IMR-90 (cell line): ENCODE measurements around the gene ALK. TPM values are rescaled to one million over a fixed set of nuclear protein-coding genes. Genes with fewer than 3 reads are reported as not detected.

ENCODE experiments used
- ATAC-seq: fragments of 200-7000 bp; cut with Tn5 transposase; 2 replicates; pipeline ENCODE4 v1.9.1; 2020; ENCODE audit warnings: low read depth, mild to moderate bottlenecking, moderate library complexity
- BruUV-seq: library from RNA; stranded (reverse); fragments of 400-500 nt; replicated peaks from 2 replicates; lab custom pipeline; 2021; lab: Mats Ljungman, UMichigan
- CTCF ChIA-PET: fragments of 300-600 bp; formaldehyde crosslinking; extraction: SDS; loops from one replicate; lab custom pipeline; 2021; ENCODE audit warnings: antibody characterized with exemption; lab: Yijun Ruan, JAX
- POLR2A ChIA-PET: fragments of 300-600 bp; sonication (Branson Sonifier 250); formaldehyde crosslinking; loops from one replicate; lab custom pipeline; 2022; ENCODE audit warnings: antibody characterized with exemption; ENCODE audit not compliant: unreplicated experiment; lab: Charles Lee
- DNase-seq: peaks from one replicate; pipeline ENCODE4 v3.0.0; 2013
- H2AFZ ChIP-seq: replicated peaks from 2 replicates; pipeline ENCODE3; 2013; ENCODE audit warnings: low read length, mild to moderate bottlenecking; ENCODE audit not compliant: poor library complexity
- H2AK5ac ChIP-seq: 2 replicates; pipeline ENCODE4 v1.6.1; 2013; ENCODE audit warnings: low read depth, low read length, inconsistent platforms
- H2AK9ac ChIP-seq: replicated peaks from 2 replicates; pipeline ENCODE3; 2013; ENCODE audit warnings: mild to moderate bottlenecking, low read depth, low read length, moderate library complexity; ENCODE audit not compliant: poor library complexity
- H2BK120ac ChIP-seq: 2 replicates; pipeline ENCODE4 v1.6.1; 2013; ENCODE audit warnings: low read depth, low read length, inconsistent platforms
- H2BK15ac ChIP-seq: 3 replicates; pipeline ENCODE4 v1.6.1; 2013; ENCODE audit warnings: low read depth, low read length, inconsistent platforms
- H2BK20ac ChIP-seq: 2 replicates; pipeline ENCODE4 v1.6.1; 2013; ENCODE audit warnings: low read depth, mild to moderate bottlenecking, inconsistent platforms, low read length, moderate library complexity
- H2BK5ac ChIP-seq: 2 replicates; pipeline ENCODE4 v1.6.1; 2013; ENCODE audit warnings: mild to moderate bottlenecking, low read depth, low read length, inconsistent platforms; ENCODE audit not compliant: poor library complexity, severe bottlenecking
- H3K14ac ChIP-seq: replicated peaks from 2 replicates; pipeline ENCODE4 v1.6.1; 2013; ENCODE audit warnings: low read depth, low read length, inconsistent platforms
- H3K18ac ChIP-seq: 2 replicates; pipeline ENCODE4 v1.6.1; 2013; ENCODE audit warnings: low read depth, low read length, control low read depth
- H3K23ac ChIP-seq: 2 replicates; pipeline ENCODE4 v1.6.1; 2013; ENCODE audit warnings: low read depth, low read length, inconsistent platforms
- H3K27ac ChIP-seq: 2 replicates; pipeline ENCODE4 v1.5.1; 2013; ENCODE audit warnings: mild to moderate bottlenecking, control low read depth, low read length; ENCODE audit not compliant: insufficient read depth
- H3K27me3 ChIP-seq: 2 replicates; pipeline ENCODE4 v1.6.1; 2013; ENCODE audit warnings: low read length; ENCODE audit not compliant: control insufficient read depth, insufficient read depth
- H3K36me3 ChIP-seq: 2 replicates; pipeline ENCODE4 v1.6.1; 2013; ENCODE audit warnings: low read length, mixed read lengths; ENCODE audit not compliant: control insufficient read depth, insufficient read depth
- H3K4ac ChIP-seq: 2 replicates; pipeline ENCODE4 v1.6.1; 2013; ENCODE audit warnings: low read depth, low read length, inconsistent platforms
- H3K4me1 ChIP-seq: 2 replicates; pipeline ENCODE4 v1.6.1; 2013; ENCODE audit warnings: low read length, mixed read lengths; ENCODE audit not compliant: control insufficient read depth, insufficient read depth
- H3K4me2 ChIP-seq: 2 replicates; pipeline ENCODE4 v1.6.1; 2013; ENCODE audit warnings: low read depth, mild to moderate bottlenecking, control low read depth, low read length, moderate library complexity
- H3K4me3 ChIP-seq: 2 replicates; pipeline ENCODE4 v1.5.1; 2013; ENCODE audit warnings: low read depth, mild to moderate bottlenecking, control low read depth, low read length, moderate library complexity; ENCODE audit not compliant: insufficient read depth
- H3K56ac ChIP-seq: 2 replicates; pipeline ENCODE4 v1.6.1; 2013; ENCODE audit warnings: low read length, inconsistent platforms; ENCODE audit not compliant: insufficient read depth; ENCODE audit errors: extremely low read depth
- H3K79me1 ChIP-seq, 2 experiments: 2 replicates each; pipeline ENCODE4 v1.6.1; 2013; ENCODE audit warnings: low read length in 2 of 2, inconsistent platforms in 1 of 2, low read depth in 1 of 2
- H3K9ac ChIP-seq: 2 replicates; pipeline ENCODE4 v1.6.1; 2013; ENCODE audit warnings: low read depth, low read length, control low read depth
- H3K9me1 ChIP-seq: 2 replicates; pipeline ENCODE4 v1.6.1; 2013; ENCODE audit warnings: low read length, inconsistent platforms; ENCODE audit not compliant: insufficient read depth
- H3K9me3 ChIP-seq: 2 replicates; pipeline ENCODE4 v1.6.1; 2013; ENCODE audit warnings: low read length; ENCODE audit not compliant: control insufficient read depth, insufficient read depth
- H4K20me1 ChIP-seq: 2 replicates; pipeline ENCODE4 v1.6.1; 2013; ENCODE audit warnings: low read length, inconsistent platforms; ENCODE audit not compliant: insufficient read depth
- H4K5ac ChIP-seq: 2 replicates; pipeline ENCODE4 v1.6.1; 2013; ENCODE audit warnings: mild to moderate bottlenecking, low read depth, low read length, control low read depth
- H4K8ac ChIP-seq, 2 experiments: 2 replicates each; pipeline ENCODE4 v1.6.1; 2013; ENCODE audit warnings: low read depth in 2 of 2, low read length in 2 of 2, control low read depth in 1 of 2, inconsistent platforms in 1 of 2
- H4K91ac ChIP-seq: 2 replicates; pipeline ENCODE4 v1.6.1; 2013; ENCODE audit warnings: low read depth, low read length, inconsistent platforms; ENCODE audit not compliant: insufficient read depth
- BHLHE40 ChIP-seq: fragments of 150-350 bp; IDR thresholded peaks from 2 replicates; pipeline ENCODE4 v1.6.1; 2016; ENCODE audit warnings: mild to moderate bottlenecking, low read depth, low read length
- CEBPB ChIP-seq: IDR thresholded peaks from 2 replicates; pipeline ENCODE4 v1.6.1; 2012; ENCODE audit warnings: low read depth, low read length, improper control_type of control experiment
- MAFK ChIP-seq: IDR thresholded peaks from 2 replicates; pipeline ENCODE4 v1.6.1; 2012; ENCODE audit warnings: low read depth, low read length, improper control_type of control experiment
- MAZ ChIP-seq: IDR thresholded peaks from 2 replicates; pipeline ENCODE4 v1.6.1; 2012; ENCODE audit warnings: low read depth, mild to moderate bottlenecking, low read length, improper control_type of control experiment, moderate library complexity, borderline replicate concordance
- MXI1 ChIP-seq: IDR thresholded peaks from 2 replicates; pipeline ENCODE4 v1.6.1; 2012; ENCODE audit warnings: low read depth, mild to moderate bottlenecking, low read length, moderate library complexity, borderline replicate concordance
- NFE2L2 ChIP-seq: fragments of 150-350 bp; IDR thresholded peaks from 2 replicates; pipeline ENCODE4 v1.6.1; 2016; ENCODE audit warnings: low read depth, mild to moderate bottlenecking, low read length
- RAD21 ChIP-seq: IDR thresholded peaks from 2 replicates; pipeline ENCODE4 v1.6.1; 2012; ENCODE audit warnings: low read length, improper control_type of control experiment
- RCOR1 ChIP-seq: IDR thresholded peaks from 2 replicates; pipeline ENCODE4 v1.6.1; 2012; ENCODE audit warnings: mild to moderate bottlenecking, low read length, improper control_type of control experiment; ENCODE audit not compliant: insufficient replicate concordance
- RFX5 ChIP-seq: IDR thresholded peaks from 2 replicates; pipeline ENCODE4 v1.8.0; 2012; ENCODE audit warnings: low read depth, mild to moderate bottlenecking, low read length, moderate library complexity
- SMC3 ChIP-seq: fragments of 150-350 bp; IDR thresholded peaks from 2 replicates; pipeline ENCODE4 v1.6.1; 2016; ENCODE audit warnings: low read depth, mild to moderate bottlenecking, antibody characterized with exemption, low read length, moderate library complexity
- WGBS, 2 experiments: methylation state at CpG; one replicate each; pipeline versions ENCODE4 v1.1.5 to v1.1.7; 2013; ENCODE audit warnings: missing lambda C conversion rate in 2 of 2; ENCODE audit not compliant: insufficient read length in 1 of 2; ENCODE audit errors: extremely low coverage in 2 of 2; 5-methylcytosine and 5-hydroxymethylcytosine counted together
- dilution Hi-C: fragments of 300-500 bp; cut with HindIII; formaldehyde crosslinking; loops from one replicate; pipeline ENCODE4 v1.14.3; 2018; ENCODE audit warnings: low sequenced_read_pairs; ENCODE audit not compliant: unreplicated experiment
- in situ Hi-C: fragments of 300-500 bp; cut with MboI; formaldehyde crosslinking; loops from 3 replicates; pipeline ENCODE4 v1.14.3; 2019; ENCODE audit warnings: low sequenced_read_pairs, inconsistent platforms, mixed read lengths
- intact Hi-C: fragments of 100-400 bp; cut with micrococcal nuclease; formaldehyde crosslinking; loops from 2 replicates; pipeline ENCODE4 v1.10.0; 2022
- polyA plus RNA-seq, 3 experiments: library from polyadenylated mRNA; depleted of rRNA; stranded (reverse); fragments of >200 nt; gene quantifications; 2 replicates each; pipeline ENCODE4 v1.2.3, GENCODE V29; 2012; ENCODE audit warnings: low replicate concordance in 1 of 3
- total RNA-seq: library from RNA; depleted of rRNA; stranded (reverse); fragments of >200 nt; gene quantifications from 2 replicates; pipeline ENCODE4 v1.2.3, GENCODE V29; 2012
- TF ChIP-seq, protein P1 (sequence below): fragments of 150-350 bp; IDR thresholded peaks from 2 replicates; pipeline ENCODE4 v1.6.1; 2017; ENCODE audit warnings: mild to moderate bottlenecking, antibody characterized with exemption, low read length, low read depth

ALK gene
- total and polyA plus RNA-seq, 2 of the 4 experiments (the other 2 are of a cell fraction), result not detected

DNA sequence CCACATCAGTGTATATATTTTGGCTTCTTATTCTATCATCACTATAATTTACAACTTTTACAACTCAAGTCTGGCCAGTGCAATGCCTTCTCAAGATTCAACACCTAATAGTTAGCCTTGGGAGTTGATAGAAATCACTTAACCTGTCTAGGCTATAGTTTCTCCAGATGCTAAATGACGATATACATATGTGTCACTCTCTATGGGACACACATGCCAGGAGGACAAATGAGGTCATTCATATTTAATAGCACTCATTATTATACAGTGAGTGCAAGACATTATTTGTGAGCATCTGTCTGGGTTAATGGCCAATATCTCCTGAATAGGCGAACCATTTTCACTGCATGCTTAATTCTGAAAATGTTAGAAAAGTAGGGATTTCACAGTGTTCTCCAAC is 89.8 kb downstream of the ALK start:
- Histone ChIP-seq H3K79me1 (no peaks in the 10 kb centered on the region), H4K20me1 (no peaks in the 10 kb centered on the region), H2AK5ac (no peak overlapping the region), H3K18ac (no peak overlapping the region), H3K36me3 (no peaks in the 10 kb centered on the region), H3K14ac (no peak overlapping the region), H2BK20ac (no peak overlapping the region), H4K8ac (no peak overlapping the region), H3K9ac (no peak overlapping the region), H3K4me1 (no peaks in the 10 kb centered on the region), H2BK15ac (no peak overlapping the region), H4K91ac (no peak overlapping the region), H3K27ac (no peak overlapping the region), H3K4me2 (no peak overlapping the region), H3K56ac (no peak overlapping the region), H3K4ac (no peak overlapping the region), H3K4me3 (no peak overlapping the region), H2AK9ac (no peak overlapping the region), H4K5ac (no peak overlapping the region), H3K23ac (no peak overlapping the region), H3K9me3 (no peaks in the 10 kb centered on the region), H2BK120ac (no peak overlapping the region), H2AFZ (no peak overlapping the region), H2BK5ac (no peak overlapping the region), H3K27me3 (no peaks in the 10 kb centered on the region; the same call in 1 of the 2 replicates), H3K9me1 (no peaks in the 10 kb centered on the region)
- TF ChIP-seq NFE2L2 (no peak), MXI1 (no peak), RAD21 (no peak), MAZ (no peak), RFX5 (no peak), RCOR1 (no peak), CEBPB (no peak), MAFK (no peak), BHLHE40 (no peak), SMC3 (no peak)
- TF ChIP-seq, protein P1, sequence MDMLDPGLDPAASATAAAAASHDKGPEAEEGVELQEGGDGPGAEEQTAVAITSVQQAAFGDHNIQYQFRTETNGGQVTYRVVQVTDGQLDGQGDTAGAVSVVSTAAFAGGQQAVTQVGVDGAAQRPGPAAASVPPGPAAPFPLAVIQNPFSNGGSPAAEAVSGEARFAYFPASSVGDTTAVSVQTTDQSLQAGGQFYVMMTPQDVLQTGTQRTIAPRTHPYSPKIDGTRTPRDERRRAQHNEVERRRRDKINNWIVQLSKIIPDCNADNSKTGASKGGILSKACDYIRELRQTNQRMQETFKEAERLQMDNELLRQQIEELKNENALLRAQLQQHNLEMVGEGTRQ, result no peak
- intact Hi-C loops (no loop called here), dilution Hi-C loops (loop anchor here (25.0 kb wide), 1 partner anchor 869 kb away; no protein-coding TSS in a partner anchor), in situ Hi-C loops (loop anchor here (25.0 kb wide), 1 partner anchor 519 kb away; no protein-coding TSS in a partner anchor)
- ChIA-PET CTCF (no interaction called here), POLR2A (no interaction called here)
- 80% methylated on average over 1 of the region's 2 CpGs; no CpG with 5 or more reads in 1 of the 2 experiments for WGBS, 2 experiments
- no peak for DNase-seq
- no TSS peak for BruUV-seq
- ATAC-seq, result no peak
